Neural cell (in vitro differentiated cells): ENCODE data around the gene HTR7. TPM values are rescaled to one million over a fixed set of nuclear protein-coding genes. Genes with fewer than 3 reads are reported as not detected.

ENCODE experiments used
- H2AFZ ChIP-seq: fragments of 200-600, 300-800 bp; sonication (generic), shearing (Covaris generic); 2 replicates; pipeline ENCODE4 v1.6.0; 2014; ENCODE audit warnings: low read depth, mild to moderate bottlenecking, antibody characterized with exemption, low read length, moderate library complexity
- H3F3A ChIP-seq: fragments of 200-600 bp; shearing (Covaris generic); 2 replicates; pipeline ENCODE4 v1.6.1; 2016; ENCODE audit warnings: mild to moderate bottlenecking, moderate library complexity, mixed read lengths, antibody characterized with exemption, low read length; ENCODE audit not compliant: insufficient read depth, poor library complexity, severe bottlenecking
- H3K27ac ChIP-seq: fragments of 200-600, 300-800 bp; sonication (generic), shearing (Covaris generic); 2 replicates; pipeline ENCODE4 v1.5.1; 2014; ENCODE audit warnings: mild to moderate bottlenecking, low read length, moderate library complexity
- H3K27me3 ChIP-seq: fragments of 300-800, 200-600 bp; sonication (generic), shearing (Covaris generic); 2 replicates; pipeline ENCODE4 v1.6.0; 2014; ENCODE audit warnings: mild to moderate bottlenecking, low read depth, low read length, moderate library complexity; ENCODE audit not compliant: insufficient read depth
- H3K36me3 ChIP-seq: fragments of 300-800, 200-600 bp; sonication (generic), shearing (Covaris generic); 2 replicates; pipeline ENCODE4 v1.5.1; 2014; ENCODE audit warnings: mild to moderate bottlenecking, antibody characterized with exemption, low read length, moderate library complexity; ENCODE audit not compliant: insufficient read depth
- H3K4me2 ChIP-seq: fragments of 300-800, 200-600 bp; sonication (generic), shearing (Covaris generic); 2 replicates; pipeline ENCODE4 v1.6.0; 2014; ENCODE audit warnings: mild to moderate bottlenecking, low read length
- H3K4me3 ChIP-seq: fragments of 300-800, 200-600 bp; sonication (generic), shearing (Covaris generic); 2 replicates; pipeline ENCODE4 v1.5.1; 2014; ENCODE audit warnings: mild to moderate bottlenecking, low read length, moderate library complexity
- H3K79me2 ChIP-seq: fragments of 200-600 bp; shearing (Covaris generic); replicated peaks from 2 replicates; pipeline ENCODE4 v1.6.0; 2014; ENCODE audit warnings: mild to moderate bottlenecking, low read length, moderate library complexity; ENCODE audit not compliant: insufficient read depth
- H3K9ac ChIP-seq: fragments of 300-800, 200-600 bp; sonication (generic), shearing (Covaris generic); 2 replicates; pipeline ENCODE4 v1.6.1; 2016; ENCODE audit warnings: mild to moderate bottlenecking, low read length, mixed read lengths
- H3K9me2 ChIP-seq: fragments of 200-600 bp; shearing (Covaris generic); 2 replicates; pipeline ENCODE4 v1.6.1; 2016; ENCODE audit warnings: mild to moderate bottlenecking, low read length, mixed read lengths; ENCODE audit not compliant: insufficient read depth
- H3K9me3 ChIP-seq: fragments of 200-600, 300-800 bp; sonication (generic), shearing (Covaris generic); 2 replicates; pipeline ENCODE4 v1.6.1; 2016; ENCODE audit warnings: mild to moderate bottlenecking, mixed run types, low read length, moderate library complexity, mixed read lengths
- H4K20me1 ChIP-seq: fragments of 200-600 bp; shearing (Covaris generic); 2 replicates; pipeline ENCODE4 v1.6.1; 2016; ENCODE audit warnings: mild to moderate bottlenecking, mixed run types; ENCODE audit not compliant: insufficient read depth
- CTCF ChIP-seq: fragments of 450-650 bp; IDR thresholded peaks from 2 replicates; pipeline ENCODE4 v1.5.1; 2014; ENCODE audit warnings: antibody characterized with exemption, mild to moderate bottlenecking, moderate library complexity; ENCODE audit not compliant: poor library complexity, severe bottlenecking
- EP300 ChIP-seq: fragments of 450-650 bp; conservative IDR thresholded peaks from 2 replicates; pipeline ENCODE4 v1.6.1; 2014; ENCODE audit warnings: antibody characterized with exemption, mild to moderate bottlenecking, moderate library complexity; ENCODE audit not compliant: poor library complexity, severe bottlenecking
- EZH2 ChIP-seq: fragments of 200-600, 300-800 bp; shearing (Covaris generic), sonication (generic); IDR thresholded peaks from 2 replicates; pipeline ENCODE4 v1.6.1; 2014; ENCODE audit warnings: antibody characterized with exemption, low read length, borderline replicate concordance, mild to moderate bottlenecking; ENCODE audit not compliant: insufficient read depth, poor library complexity, severe bottlenecking
- MXI1 ChIP-seq: fragments of 450-650 bp; conservative IDR thresholded peaks from 2 replicates; pipeline ENCODE4 v1.6.1; 2014; ENCODE audit warnings: antibody characterized with exemption, mild to moderate bottlenecking; ENCODE audit not compliant: poor library complexity, severe bottlenecking
- POLR2AphosphoS5 ChIP-seq: IDR thresholded peaks from 2 replicates; pipeline ENCODE4 v1.6.1; 2012
- RAD21 ChIP-seq: fragments of 450-650 bp; conservative IDR thresholded peaks from 2 replicates; pipeline ENCODE4 v1.6.1; 2014; ENCODE audit warnings: antibody characterized with exemption, mild to moderate bottlenecking, moderate library complexity
- REST ChIP-seq: IDR thresholded peaks from 2 replicates; pipeline ENCODE4 v1.6.1; 2012; ENCODE audit warnings: borderline replicate concordance
- SMC3 ChIP-seq: fragments of 450-650 bp; conservative IDR thresholded peaks from 2 replicates; pipeline ENCODE4 v1.6.1; 2014; ENCODE audit warnings: antibody characterized with exemption, mild to moderate bottlenecking, moderate library complexity; ENCODE audit not compliant: poor library complexity
- TAF1 ChIP-seq: IDR thresholded peaks from 2 replicates; pipeline ENCODE4 v1.6.1; 2012; ENCODE audit warnings: low read depth
- polyA plus RNA-seq: library from polyadenylated mRNA; depleted of rRNA; stranded (reverse); fragments of >200 nt; gene quantifications from 2 replicates; pipeline ENCODE4 v1.2.3, GENCODE V29; 2014

The HTR7 gene
- polyA plus RNA-seq, 1 donor from 2014 or later = 0.95 TPM

GRCh38 chr10:90740265-90740664 lies 117.6 kb downstream of the HTR7 start:
- Histone ChIP-seq H3K79me2 (no peaks in the 10 kb centered on the region), H3K27me3 (no peaks in the 10 kb centered on the region), H3K4me2 (no peak overlapping the region), H3K36me3 (no peaks in the 10 kb centered on the region), H3F3A (no peaks in the 10 kb centered on the region), H3K9me2 (no peaks in the 10 kb centered on the region), H4K20me1 (no peaks in the 10 kb centered on the region), H3K27ac (no peak overlapping the region), H3K9ac (no peak overlapping the region), H3K9me3 (no peaks in the 10 kb centered on the region), H3K4me3 (no peak overlapping the region), H2AFZ (no peak overlapping the region)
- TF ChIP-seq MXI1 = no peak
- TF ChIP-seq EP300 = no peak
- no peak for TF ChIP-seq TAF1
- TF ChIP-seq POLR2AphosphoS5 = no peak
- TF ChIP-seq RAD21 = no peak
- TF ChIP-seq EZH2 = no peak
- no peak for TF ChIP-seq REST
- TF ChIP-seq CTCF = no peak
- no peak for TF ChIP-seq SMC3

- no peak overlapping the region for H3K27ac ChIP-seq
- H3K27me3 ChIP-seq = no peaks in the 10 kb centered on the region
- H3K4me3 ChIP-seq = no peak overlapping the region
- TF ChIP-seq SMC3 = no peak
- no peak for TF ChIP-seq MXI1
- TF ChIP-seq EZH2 = no peak
- TF ChIP-seq RAD21 = no peak
- TF ChIP-seq EP300 = no peak
- no peak for TF ChIP-seq TAF1
- no peak for TF ChIP-seq CTCF
- TF ChIP-seq POLR2AphosphoS5 = no peak
- no peak for TF ChIP-seq REST
- no peaks in the 10 kb centered on the region for H3K9me2 ChIP-seq
- H3K79me2 ChIP-seq = no peaks in the 10 kb centered on the region
- H3K9ac ChIP-seq = no peak overlapping the region
- H4K20me1 ChIP-seq = no peaks in the 10 kb centered on the region
- no peaks in the 10 kb centered on the region for H3K36me3 ChIP-seq
- H3F3A ChIP-seq = no peaks in the 10 kb centered on the region
- H3K4me2 ChIP-seq = no peak overlapping the region
- H2AFZ ChIP-seq = no peak overlapping the region
- no peaks in the 10 kb centered on the region for H3K9me3 ChIP-seq
Measured at GRCh38 chr10:90738885-90739284, 119.0 kb downstream of the HTR7 start.
